ENCODE data around the gene HSPA5.
A peak's percentile ranks its signal among the peaks of the same experiment; 100 is the strongest.
"Not testable (repeated sequence)": the region's sequence is repeated elsewhere in the genome, so short reads cannot be mapped to it uniquely, and the experiment has no call there.

Gene HSPA5

DNA sequence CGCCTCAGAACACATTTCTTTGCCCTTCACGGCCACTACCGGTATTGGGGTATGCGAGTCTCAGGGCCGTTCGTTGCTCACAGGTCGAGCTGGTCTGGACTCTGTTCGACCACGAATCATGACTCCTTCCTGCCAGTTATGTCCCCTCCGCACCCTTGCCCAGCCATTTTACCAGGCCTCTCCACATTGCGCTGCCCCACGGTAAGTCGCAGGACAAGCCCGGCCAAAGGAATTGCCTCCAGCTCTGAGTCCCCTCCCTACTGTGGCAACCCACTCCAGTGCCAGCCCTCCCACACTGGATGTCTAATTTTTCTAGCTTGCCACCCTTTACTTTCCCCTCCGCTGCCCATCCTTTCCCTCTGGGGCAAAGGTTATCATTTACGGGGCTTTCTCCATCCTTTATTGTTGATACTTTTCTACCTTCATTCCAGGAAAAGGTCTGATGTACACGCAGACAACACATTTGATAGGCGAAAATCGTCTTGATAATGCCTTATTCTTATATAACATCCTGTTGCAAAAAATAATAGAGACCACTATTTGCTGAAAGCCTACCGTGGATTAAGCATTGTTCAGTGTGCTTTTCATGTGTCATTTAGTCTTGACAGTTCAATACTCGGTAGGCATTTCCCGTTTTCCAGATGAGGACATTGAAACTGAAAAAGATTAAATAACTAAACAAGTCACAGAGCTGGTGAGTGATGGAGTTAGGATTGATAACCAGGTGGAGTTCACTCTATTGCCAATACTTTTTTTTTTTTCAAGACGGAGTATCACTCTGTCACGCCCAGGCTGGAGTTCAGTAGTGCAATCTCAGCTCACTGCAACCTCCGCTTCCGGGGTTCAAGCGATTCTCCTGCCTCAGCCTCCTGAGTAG is 958 bp upstream of the HSPA5 start:
- no peak for DNase-seq

DNA sequence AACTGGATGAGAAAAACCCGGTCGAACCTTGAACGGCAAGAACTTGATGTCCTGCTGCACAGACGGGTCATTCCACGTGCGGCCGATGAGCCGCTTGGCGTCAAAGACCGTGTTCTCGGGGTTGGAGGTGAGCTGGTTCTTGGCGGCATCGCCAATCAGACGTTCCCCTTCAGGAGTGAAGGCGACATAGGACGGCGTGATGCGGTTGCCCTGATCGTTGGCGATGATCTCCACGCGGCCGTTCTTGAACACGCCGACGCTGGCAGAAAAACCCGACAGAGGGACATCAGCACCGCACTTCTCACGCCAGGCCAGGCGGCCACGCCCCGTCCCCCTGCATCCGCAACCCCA is 519 bp downstream of the HSPA5 start:
- DNase-seq, result no peak

DNA sequence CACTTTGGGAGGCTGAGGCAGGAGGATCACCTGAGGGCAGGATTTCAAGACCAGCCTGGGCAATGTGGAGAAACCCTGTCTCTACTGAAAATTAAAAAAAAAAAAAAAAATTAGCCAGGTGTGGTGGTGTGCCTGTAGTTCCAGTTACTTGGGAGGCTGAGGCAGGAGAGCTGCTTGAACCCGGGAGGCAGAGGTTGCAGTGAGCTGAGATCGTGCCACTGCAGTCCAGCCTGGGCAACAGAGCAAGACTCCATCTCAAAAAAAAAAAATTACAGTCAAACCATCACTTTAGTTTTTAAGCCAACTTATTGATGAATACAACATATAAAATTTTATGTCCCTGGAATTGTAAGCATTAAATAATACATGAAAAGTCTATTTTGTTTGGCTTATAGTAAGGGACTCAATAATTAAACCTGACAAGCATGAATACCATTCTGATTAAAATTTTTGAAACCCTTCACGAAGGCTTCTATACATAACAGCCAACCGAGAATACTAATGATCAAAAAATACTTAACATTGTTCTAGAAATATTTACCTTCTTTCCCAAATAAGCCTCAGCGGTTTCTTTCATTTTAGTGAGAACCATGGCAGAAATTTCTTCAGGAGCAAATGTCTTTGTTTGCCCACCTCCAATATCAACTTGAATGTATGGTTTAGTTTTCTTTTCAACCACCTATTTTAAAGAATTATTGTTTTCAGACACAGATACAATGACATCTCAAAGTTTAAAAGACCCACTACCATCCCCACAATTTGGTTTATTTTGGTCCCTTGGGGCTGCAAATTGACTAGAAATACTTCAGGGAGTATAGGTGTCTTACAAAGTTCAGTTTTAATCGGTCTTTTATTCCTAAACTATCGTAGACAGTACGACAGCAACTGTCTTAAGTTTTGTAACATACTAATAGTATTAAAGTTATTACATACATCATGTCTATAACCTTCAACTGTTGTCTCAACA is 1.2 kb downstream of the HSPA5 start:
- no peak for DNase-seq

DNA sequence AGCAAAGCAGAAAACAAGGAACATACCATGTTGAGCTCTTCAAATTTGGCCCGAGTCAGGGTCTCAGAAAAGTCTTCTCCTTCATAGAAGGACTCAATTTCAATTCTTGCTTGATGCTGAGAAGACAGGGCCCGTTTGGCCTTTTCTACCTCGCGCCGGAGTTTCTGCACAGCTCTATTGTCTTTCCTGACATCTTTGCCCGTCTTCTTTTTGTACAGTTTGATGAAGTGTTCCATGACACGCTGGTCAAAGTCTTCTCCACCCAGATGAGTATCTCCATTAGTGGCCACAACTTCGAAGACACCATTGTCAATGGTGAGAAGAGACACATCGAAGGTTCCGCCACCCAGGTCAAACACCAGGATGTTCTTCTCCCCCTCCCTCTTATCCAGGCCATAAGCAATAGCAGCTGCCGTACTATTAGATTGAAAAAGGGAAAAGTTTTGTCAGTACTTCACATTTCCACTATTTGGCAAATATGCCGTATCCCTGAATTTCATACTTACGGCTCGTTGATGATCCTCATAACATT is 2.2 kb downstream of the HSPA5 start:
- DNase-seq, result no peak

DNA sequence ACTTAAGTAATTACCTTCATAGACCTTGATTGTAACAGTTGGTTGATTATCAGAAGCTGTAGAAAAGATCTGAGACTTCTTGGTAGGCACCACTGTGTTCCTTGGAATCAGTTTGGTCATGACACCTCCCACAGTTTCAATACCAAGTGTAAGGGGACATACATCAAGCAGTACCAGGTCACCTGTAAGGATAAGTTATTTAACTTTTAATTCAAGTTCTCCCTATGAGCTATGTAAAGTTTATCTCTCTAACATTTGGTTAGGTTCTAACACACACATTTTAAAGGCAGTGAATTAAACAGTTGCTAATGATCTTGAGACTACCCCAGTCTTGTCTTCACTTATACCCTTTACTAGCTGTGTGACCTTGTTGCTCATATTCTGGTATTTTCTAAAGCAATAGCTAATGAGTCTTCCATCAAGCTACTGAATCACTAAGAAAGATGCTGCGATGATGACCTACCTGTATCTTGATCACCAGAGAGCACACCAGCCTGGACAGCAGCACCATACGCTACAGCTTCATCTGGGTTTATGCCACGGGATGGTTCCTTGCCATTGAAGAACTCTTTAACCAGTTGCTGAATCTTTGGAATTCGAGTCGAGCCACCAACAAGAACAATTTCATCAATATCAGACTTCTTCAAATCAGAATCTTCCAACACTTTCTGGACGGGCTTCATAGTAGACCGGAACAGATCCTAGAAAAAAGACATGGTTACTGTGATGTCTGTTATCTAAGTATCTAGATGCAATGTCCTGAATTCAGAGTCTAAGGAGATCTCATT is 2.8 kb downstream of the HSPA5 start:
- no peak for DNase-seq

DNA sequence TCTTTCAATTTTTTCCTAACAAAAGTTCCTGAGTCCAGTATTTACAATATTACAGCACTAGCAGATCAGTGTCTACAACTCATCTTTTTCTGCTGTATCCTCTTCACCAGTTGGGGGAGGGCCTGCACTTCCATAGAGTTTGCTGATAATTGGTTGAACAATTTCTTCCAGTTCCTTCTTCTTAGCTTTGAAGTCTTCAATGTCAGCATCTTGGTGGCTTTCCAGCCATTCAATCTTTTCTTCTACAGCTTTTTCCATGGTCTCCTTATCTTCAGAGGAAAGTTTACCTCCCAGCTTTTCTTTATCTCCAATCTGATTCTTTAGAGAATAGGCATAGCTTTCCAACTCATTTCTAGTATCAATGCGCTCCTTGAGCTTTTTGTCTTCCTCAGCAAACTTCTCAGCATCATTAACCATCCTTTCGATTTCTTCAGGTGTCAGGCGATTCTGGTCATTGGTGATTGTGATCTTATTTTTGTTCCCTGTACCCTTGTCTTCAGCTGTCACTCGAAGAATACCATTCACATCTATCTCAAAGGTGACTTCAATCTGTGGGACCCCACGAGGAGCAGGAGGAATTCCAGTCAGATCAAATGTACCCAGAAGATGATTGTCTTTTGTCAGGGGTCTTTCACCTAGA is 4.5 kb downstream of the HSPA5 start:
- not testable (repeated sequence) for DNase-seq

DNA sequence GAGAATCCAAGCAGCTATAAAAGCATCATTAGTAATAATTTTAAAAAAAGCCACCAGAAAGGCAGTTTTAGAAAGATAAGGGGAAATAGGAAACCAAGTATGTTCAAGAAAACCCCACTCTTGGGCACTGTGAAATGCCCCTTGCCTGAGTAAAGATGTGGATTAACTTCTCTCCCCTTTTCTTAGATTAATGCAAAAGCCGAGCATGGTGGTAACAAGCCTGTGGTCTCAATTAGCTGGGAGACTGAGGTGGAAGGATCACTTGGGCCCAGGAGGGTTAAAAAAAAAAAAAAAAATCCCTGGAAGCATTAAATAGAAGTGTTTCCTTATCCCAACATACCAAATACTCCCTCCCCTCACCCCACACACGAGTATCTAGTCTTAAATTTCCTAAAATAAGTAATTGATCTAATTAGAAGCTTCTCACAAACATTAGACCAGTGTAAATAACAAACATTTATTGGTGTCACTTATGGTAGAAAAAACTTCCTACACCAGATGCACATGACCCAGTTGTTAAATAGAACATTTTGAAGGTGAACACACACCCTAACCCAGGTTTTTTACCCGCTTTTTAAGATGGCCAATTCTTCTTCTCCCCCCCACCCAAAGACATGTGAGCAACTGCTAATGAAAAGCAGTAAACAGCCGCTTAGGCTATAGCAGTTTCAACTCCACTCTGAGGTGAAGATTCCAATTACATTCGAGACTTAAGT is 5.2 kb downstream of the HSPA5 start:
- DNase-seq, result no peak

DNA sequence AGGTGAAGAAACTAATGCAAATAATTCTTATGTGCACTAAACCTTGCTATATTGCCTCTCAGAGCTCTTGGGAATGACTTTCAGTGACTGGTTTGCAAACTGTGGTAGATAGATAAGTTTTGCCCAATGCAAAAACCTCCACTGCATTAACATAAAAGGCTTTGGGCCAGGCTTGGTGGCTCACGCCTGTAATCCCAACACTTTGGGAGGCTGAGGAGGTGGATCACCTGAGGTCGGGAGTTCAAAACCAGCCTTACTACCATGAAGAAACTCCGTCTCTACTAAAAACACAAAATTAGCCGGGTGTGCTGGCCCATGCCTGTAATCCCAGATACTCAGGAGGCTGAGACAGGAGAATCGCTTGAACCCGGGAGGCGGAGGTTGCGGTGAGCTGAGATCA is 7.0 kb downstream of the HSPA5 start:
- DNase-seq, result not testable (repeated sequence)

DNA sequence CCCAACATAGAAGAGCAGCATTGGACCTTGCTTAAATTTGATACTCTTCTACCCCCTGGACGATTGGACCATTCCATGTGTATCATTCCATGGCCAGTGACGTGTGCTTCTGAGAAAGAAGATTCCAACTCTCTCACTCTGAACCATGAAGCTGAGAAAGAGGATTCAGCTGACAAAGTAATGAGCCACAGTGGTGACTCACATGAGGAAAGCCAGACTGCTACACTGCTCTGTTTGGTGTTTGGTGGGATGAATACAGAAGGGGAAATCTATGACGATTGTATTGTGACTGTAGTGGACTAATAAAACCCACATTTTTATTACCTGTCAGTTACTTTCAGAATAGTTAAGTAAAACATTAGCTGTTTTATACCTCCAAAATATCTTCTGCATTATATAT is 7.5 kb downstream of the HSPA5 start:
- DNase-seq, result no peak

DNA sequence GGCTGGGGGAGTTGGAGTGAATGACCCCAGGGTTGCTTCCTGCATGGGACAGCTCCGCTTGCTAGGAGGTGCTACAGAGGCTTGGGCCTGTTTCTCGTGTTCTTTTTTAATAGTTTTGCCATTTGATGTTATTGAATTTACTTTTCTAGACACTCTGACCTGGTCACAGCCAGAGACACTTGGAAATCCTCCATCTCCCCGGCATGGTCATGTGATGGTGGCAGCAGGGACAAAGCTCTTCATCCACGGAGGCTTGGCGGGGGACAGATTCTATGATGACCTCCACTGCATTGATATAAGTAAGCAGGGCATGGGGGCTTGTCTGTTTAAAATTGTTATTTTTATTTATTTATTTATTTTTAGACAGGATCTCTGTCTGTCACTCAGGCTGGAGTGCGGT is 13.4 kb downstream of the HSPA5 start:
- DNase-seq, result no peak

DNA sequence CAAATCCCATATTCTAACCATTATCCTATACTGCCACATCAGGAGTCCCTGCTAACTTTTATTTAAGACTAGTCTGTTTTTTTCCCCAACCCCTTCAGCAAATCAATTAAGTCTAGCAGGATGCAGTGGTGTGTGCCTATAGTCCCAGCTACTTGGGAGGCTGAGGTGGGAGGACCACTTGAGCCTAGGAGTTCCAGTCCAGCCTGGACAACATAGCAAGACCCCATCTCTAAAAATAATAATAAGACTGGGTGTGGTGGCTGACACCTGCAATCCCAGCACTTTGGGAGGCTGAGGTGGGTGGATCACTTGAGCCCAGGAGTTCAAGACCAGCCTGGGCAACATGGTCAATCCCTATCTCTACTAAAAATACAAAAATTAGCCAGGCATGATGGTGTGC is 16.3 kb downstream of the HSPA5 start:
- DNase-seq, result not testable (repeated sequence)

DNA sequence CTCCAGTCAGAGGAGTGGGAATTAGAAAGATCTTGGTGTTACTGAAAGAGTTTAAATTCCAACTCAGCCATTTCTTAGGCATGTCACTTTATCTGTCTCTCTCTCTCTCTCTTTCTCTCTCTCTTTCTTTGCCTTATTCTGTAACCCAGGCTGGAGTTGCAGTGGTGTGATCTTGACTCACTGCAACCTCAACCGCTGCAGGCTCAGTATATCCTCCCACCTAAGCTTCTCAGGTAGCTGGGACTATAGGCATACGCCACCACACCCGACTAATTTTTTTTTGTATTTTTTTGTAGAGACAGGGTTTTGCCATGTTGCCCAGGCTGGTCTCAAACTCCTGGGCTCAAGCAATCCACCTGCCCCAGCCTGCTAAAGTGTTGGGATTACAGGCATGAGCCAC is 22.5 kb downstream of the HSPA5 start:
- no peak for DNase-seq

DNA sequence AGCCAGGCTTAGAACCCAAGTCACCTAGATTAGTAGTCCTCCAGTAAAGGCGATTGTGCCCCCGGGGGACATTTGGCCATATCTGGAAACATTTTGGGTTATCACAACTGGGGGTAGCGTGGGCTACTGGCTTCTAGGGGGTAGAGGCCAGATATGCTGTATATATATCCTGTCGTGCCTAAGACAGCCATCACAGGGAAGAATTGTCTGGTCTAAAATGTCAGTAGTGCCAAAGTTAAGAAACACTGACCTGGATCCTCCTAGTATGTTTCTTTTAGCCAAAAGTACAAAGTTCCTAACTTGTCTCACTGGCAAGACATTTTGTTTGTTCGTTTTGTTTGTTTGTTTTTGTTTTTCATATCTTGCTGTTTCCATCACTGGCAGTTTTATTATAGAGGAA is 27.0 kb downstream of the HSPA5 start:
- DNase-seq, result no peak

DNA sequence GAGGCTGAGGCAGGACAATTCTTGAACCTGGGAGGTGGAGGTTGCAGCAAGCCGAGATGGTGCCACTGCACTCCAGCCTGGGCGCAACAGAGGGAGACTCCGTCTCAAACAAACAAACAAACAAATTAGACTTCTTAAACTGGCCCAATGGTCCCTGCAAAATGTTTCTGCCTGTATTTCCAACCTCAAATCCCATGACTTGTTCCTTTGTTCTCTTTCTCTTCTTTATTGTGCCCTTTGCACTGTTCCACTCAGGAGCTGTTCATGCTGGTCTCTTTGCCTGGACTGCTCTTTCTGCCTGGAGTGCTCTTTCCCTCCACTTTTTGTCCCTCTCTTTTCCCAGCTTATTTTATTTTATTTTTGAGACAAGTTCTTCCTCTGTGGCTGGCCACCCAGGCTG is 36.7 kb downstream of the HSPA5 start:
- no peak for DNase-seq

DNA sequence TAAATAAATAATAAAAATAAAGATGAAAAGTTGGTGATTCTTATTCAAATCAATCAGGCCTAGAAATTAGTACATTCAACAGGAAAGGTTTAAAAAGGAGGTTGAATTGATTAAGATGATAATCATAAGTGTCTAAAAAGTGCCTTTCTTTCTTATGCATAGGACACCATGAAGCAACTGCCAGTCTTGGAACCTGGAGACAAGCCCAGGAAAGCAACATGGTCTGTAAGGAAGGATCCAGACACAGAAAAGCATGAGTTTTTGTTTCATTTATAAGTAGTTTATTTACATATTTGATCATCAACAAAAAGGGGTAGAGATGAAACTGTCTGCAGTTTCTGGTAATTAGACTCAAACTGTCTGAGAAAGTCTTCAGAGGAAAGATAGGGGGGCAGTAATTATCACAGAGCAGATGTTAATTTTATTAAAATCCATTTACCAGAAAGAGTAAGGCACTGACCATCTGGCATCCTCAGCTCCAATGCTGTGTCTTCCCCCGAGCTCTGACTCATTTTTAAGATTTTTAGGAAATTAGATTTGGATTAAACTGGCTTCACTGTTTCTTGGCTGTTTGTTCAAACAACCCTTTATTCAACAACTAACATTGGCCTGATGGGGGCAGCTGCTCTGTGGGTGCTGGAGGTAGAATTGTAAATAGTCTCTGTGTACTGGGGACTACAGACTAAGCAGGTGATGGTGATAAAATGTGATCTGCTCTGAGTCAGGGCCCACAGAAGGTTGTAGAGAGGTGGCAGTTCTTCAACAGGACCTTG is 38.1 kb downstream of the HSPA5 start:
- DNase-seq, result no peak

DNA sequence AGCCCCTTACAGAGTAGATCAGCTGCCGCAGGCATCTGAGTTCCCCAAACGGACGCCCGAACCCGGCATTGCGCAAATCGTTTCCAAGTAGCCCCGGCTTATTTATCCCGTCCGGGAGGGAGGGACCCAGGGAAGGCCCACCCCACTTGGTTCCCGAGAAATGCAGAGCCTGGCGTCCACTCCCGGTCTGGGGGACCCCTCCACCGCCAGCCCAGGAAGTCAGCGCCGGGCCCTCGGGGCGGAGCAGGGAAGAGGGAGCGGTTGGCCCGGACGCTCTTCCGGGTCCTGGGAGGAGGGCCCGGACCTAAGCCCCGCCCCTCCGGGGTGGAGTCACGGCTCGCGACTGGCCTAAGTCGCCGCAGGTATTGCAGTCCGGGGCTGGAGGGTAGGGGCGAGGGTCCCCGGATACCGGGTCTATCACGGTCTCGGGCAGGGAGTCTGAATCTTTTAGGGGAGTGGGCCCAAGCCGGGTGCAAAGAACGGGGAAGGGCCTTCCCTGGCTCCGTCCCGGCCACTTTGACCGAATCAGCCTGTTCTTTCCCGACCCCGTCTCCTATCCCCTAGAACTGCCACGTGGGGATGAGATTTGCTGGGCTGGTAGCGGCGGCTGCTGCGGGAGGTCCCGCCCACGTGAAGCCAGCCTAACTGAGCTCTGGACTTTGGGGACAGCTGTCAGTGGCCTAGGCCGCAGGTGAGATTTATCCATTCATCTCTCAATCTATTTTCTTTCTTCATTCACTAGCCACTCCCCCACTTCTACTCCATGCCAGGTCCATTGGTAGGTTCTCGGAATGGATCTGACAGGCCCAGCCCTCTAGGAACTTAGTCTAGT is 40.7 kb downstream of the HSPA5 start, which contains the start of gene RABEPK:
RABEPK (plus strand) TSS at position 327 of the 832 bp plus-strand sequence. CDS start 2,472 bp downstream, outside the sequence.
- peak; percentile 92 for DNase-seq

DNA sequence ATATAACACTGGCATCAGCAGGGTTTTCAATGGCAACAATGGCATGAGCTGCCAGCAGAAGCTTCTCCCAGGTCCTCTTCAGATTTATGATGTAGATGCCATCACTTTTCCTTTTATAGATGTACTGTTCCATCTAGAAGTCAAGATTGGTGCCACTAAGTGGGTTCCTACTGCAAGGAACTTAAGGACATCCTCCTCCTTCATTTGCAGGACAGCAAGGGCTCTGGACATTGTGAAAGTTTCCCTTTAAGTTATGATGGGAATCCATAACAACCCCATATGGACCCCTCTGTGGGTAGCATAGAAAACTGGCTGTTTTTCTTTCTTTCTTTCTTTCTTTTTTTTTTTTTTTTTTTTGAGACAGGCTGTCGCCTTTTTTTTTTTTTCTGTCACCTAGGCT is 45.6 kb downstream of the HSPA5 start:
- DNase-seq, result not testable (repeated sequence)

DNA sequence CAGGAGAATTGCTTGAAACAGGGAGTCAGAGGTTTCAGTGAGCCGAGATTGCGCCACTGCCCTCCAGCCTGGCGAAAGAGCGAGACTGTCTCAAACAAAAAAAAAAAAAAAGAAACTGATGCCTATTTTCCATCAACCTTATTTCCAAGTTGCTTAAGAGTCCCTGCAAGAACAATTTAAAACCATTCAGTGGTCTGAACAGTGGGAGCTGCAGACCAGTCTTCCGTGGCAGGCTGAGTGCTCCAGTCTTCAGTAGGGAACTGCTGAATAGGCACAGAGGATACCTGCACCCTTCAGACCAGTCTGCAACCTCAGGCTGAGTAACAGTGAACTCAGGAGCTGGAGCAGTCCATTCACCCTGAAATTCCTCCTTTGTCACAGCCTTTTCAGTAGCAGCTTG is 46.7 kb downstream of the HSPA5 start:
- DNase-seq, result not testable (repeated sequence)

DNA sequence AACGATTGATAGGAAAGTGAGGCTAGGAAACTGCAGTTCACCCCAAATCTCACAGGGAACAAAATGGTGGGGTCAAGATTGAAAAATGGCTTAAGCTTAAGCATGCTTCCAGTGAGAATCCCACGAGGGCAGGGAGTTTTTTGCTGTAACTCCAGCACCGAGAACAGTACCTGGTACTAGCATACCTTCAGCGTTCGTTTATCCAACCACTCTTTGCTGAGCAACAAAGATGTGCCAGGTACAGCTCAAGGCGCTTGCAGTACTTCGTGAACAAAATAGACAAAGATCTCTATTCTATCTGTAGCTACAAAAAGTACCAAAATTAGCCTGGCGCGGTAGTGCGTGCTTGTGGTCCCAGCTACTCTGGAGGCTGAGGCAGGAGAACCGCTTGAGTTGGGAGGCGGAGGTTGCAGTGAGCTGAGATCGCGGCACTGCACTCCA is 50.8 kb downstream of the HSPA5 start:
- DNase-seq, result no peak
